ENCODE data around the gene WAS. TPM values are rescaled to one million over a fixed set of nuclear protein-coding genes. Genes with fewer than 3 reads are reported as not detected.

WAS gene
- polyA plus RNA-seq, 3 donors = 22.8 to 159 (median 38.0) TPM

DNA sequence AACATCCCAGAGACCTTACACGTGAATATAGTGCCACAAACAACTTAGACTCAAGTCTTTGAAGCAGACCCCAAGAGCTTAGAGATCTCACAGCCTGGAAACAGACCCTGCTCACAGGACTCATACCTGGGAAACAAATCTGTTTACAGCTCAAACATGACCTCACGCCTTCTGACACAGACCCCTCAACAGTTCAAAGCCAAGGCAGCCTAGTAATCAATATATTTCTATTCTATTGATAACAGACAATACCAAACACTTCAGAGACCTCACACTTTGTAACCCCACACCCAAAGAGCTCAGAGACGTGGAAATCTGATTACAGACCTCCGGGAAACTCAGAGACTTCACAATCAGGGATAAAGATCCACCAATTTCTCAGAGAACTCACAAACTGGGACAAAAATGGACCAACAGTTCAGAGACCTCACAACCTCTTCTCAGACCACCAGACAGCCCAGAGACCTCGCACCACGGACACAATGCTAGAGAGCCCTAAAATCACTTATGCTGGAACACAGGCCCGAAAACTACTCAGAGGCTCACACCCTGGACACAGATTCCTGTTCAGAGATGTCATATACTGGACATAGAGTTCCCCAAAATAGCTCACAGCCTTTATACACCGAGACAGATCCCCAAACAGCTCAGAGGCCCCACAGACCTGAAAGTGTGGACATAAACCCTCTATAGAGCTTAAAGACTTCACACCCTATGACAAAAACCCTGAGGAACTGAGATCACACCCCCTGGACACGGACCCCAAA lies 27.7 kb downstream of the WAS start:
- Mint-ChIP-seq H3K4me3 (no peak overlapping the region), H3K36me3 (peaks cover 11 to 15% of the 10 kb centered on the region in 2 donors), H3K27me3 (ENCODE audit: low read depth in 3 of 3) (peaks cover 0 to 8% (median 0%) of the 10 kb centered on the region in 3 donors), H3K27ac (peak overlapping the region in 1 of 7 donors; percentile 10), H3K4me1 (peaks cover 2% of the 10 kb centered on the region), H3K9me3 (peaks cover 0 to 2% (median 0%) of the 10 kb centered on the region in 7 donors)
- no peaks in the 10 kb centered on the region for H3K27me3 ChIP-seq (ENCODE audit: control insufficient read depth in 2 of 2, insufficient read depth in 2 of 2, low read length in 2 of 2)
- no peak for DNase-seq
- H3K4me3 ChIP-seq (replicated peaks in 1 of 3; ENCODE audit: low read depth in 2 of 3, low read length in 3 of 3) = no peak overlapping the region
- no peak overlapping the region for H3K4me2 ChIP-seq (replicated peaks; ENCODE audit: extremely low read depth, low read length, poor library complexity, severe bottlenecking)
- TF ChIP-seq, protein P1, sequence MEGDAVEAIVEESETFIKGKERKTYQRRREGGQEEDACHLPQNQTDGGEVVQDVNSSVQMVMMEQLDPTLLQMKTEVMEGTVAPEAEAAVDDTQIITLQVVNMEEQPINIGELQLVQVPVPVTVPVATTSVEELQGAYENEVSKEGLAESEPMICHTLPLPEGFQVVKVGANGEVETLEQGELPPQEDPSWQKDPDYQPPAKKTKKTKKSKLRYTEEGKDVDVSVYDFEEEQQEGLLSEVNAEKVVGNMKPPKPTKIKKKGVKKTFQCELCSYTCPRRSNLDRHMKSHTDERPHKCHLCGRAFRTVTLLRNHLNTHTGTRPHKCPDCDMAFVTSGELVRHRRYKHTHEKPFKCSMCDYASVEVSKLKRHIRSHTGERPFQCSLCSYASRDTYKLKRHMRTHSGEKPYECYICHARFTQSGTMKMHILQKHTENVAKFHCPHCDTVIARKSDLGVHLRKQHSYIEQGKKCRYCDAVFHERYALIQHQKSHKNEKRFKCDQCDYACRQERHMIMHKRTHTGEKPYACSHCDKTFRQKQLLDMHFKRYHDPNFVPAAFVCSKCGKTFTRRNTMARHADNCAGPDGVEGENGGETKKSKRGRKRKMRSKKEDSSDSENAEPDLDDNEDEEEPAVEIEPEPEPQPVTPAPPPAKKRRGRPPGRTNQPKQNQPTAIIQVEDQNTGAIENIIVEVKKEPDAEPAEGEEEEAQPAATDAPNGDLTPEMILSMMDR (IDR thresholded peaks at IDR 0.05) = no peak
- no peak overlapping the region for H3K27ac ChIP-seq (ENCODE audit: low read depth in 1 of 2, low read length in 2 of 2)
- 87% methylated on average over 5 of the region's 9 CpGs for WGBS (ENCODE audit: insufficient coverage)
- H3K36me3 ChIP-seq (replicated peaks in 1 of 2; ENCODE audit: control insufficient read depth in 1 of 2, insufficient read depth in 2 of 2, low read length in 2 of 2) = peaks cover 10 to 19% of the 10 kb centered on the region in 2 donors
- intact Hi-C loops (cut with micrococcal nuclease) = no loop called here
- no peaks in the 10 kb centered on the region for H3K79me2 ChIP-seq (ENCODE audit: insufficient read depth, low read length)
- no peaks in the 10 kb centered on the region for H3K9me3 ChIP-seq (replicated peaks in 1 of 2; ENCODE audit: control insufficient read depth in 1 of 2, insufficient read depth in 1 of 2, low read length in 2 of 2)
- no peak overlapping the region for H3K9ac ChIP-seq (ENCODE audit: insufficient read depth, low read length, poor library complexity, severe bottlenecking)
- no peak overlapping the region for H2AFZ ChIP-seq (ENCODE audit: insufficient read depth, low read depth, low read length, poor library complexity, severe bottlenecking)
- H3K4me1 ChIP-seq (ENCODE audit: control insufficient read depth in 1 of 2, insufficient read depth in 2 of 2, low read length in 2 of 2) = no peaks in the 10 kb centered on the region
- no peaks in the 10 kb centered on the region for H4K20me1 ChIP-seq (ENCODE audit: insufficient read depth, low read length)

DNA sequence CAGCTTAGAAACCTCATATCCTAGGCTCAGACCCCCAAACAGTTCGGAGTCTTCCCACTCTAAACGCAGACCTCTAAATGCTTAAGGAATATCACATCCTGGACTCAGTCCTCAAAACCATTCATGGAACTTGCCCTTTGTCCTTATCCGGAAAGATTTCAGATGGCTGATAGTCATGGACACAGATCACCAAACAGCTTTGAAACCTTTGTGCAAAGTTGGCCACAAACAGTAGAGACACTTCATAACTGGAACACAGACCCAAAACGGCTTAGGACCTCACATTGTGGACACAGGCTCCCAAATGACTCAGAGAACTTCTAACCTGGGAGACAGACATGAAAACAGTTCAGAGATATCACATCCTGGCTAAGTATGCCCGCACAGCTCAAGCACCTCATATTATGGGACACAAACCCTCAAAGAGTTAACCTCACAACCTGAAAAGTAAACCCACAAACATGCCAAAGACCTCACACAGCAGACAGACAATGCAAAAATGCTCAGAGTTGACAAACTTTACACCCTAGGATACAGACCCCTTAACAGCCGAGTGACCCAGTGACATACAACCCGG lies 28.4 kb downstream of the WAS start:
- Histone ChIP-seq H3K9ac (ENCODE audit: insufficient read depth, low read length, poor library complexity, severe bottlenecking) (no peak overlapping the region), H3K4me2 (replicated peaks; ENCODE audit: extremely low read depth, low read length, poor library complexity, severe bottlenecking) (no peak overlapping the region), H3K4me3 (replicated peaks in 1 of 3; ENCODE audit: low read depth in 2 of 3, low read length in 3 of 3) (no peak overlapping the region), H3K9me3 (replicated peaks in 1 of 2; ENCODE audit: control insufficient read depth in 1 of 2, insufficient read depth in 1 of 2, low read length in 2 of 2) (no peaks in the 10 kb centered on the region), H2AFZ (ENCODE audit: insufficient read depth, low read depth, low read length, poor library complexity, severe bottlenecking) (no peak overlapping the region), H3K79me2 (ENCODE audit: insufficient read depth, low read length) (no peaks in the 10 kb centered on the region), H3K4me1 (ENCODE audit: control insufficient read depth in 1 of 2, insufficient read depth in 2 of 2, low read length in 2 of 2) (no peaks in the 10 kb centered on the region), H4K20me1 (ENCODE audit: insufficient read depth, low read length) (no peaks in the 10 kb centered on the region), H3K27me3 (ENCODE audit: control insufficient read depth in 2 of 2, insufficient read depth in 2 of 2, low read length in 2 of 2) (no peaks in the 10 kb centered on the region), H3K27ac (ENCODE audit: low read depth in 1 of 2, low read length in 2 of 2) (no peak overlapping the region), H3K36me3 (replicated peaks in 1 of 2; ENCODE audit: control insufficient read depth in 1 of 2, insufficient read depth in 2 of 2, low read length in 2 of 2) (peaks cover 7 to 13% of the 10 kb centered on the region in 2 donors)
- peaks cover 0 to 9% (median 0%) of the 10 kb centered on the region in 3 donors for H3K27me3 Mint-ChIP-seq (ENCODE audit: low read depth in 3 of 3)
- TF ChIP-seq, protein P1 (IDR thresholded peaks at IDR 0.05) = no peak
- no CpG with 5 or more reads among the region's 7 CpGs for WGBS (ENCODE audit: insufficient coverage)
- intact Hi-C loops (cut with micrococcal nuclease) = no loop called here
- H3K4me3 Mint-ChIP-seq = no peak overlapping the region
- H3K4me1 Mint-ChIP-seq = peaks cover 2% of the 10 kb centered on the region
- H3K9me3 Mint-ChIP-seq = peaks cover 0 to 2% (median 0%) of the 10 kb centered on the region in 7 donors
- peaks cover 8 to 10% of the 10 kb centered on the region in 2 donors for H3K36me3 Mint-ChIP-seq
- no peak overlapping the region for H3K27ac Mint-ChIP-seq
- DNase-seq = no peak

All from CD14-positive monocyte (primary cell).